Spleen (tissue), 11 donors: ENCODE data around the gene CCDC102A. TPM values are rescaled to one million over a fixed set of nuclear protein-coding genes. Genes with fewer than 3 reads are reported as not detected.

Experiments used
- DNase-seq: peaks from one replicate; pipeline ENCODE4 v3.0.0-alpha.2; 2020
- H3K27ac ChIP-seq, 8 donors: fragments of 200-600 bp; sonication (generic) in 7 of 8; 1 replicate in 4 of 8; 2 replicates in 4 of 8; pipeline versions ENCODE4 v1.5.0 to v1.8.0; 2016 to 2021; ENCODE audit warnings: inconsistent platforms in 4 of 8, mild to moderate bottlenecking in 4 of 8, moderate library complexity in 1 of 8
- H3K27me3 ChIP-seq, 7 donors: fragments of 200-600 bp; sonication (generic) in 6 of 7; replicated peaks in 1 of 7; 1 replicate in 4 of 7; 2 replicates in 3 of 7; pipeline versions ENCODE4 v1.5.0 to v1.8.0; 2016 to 2021; ENCODE audit warnings: inconsistent platforms in 3 of 7, mild to moderate bottlenecking in 1 of 7
- H3K36me3 ChIP-seq, 6 donors: fragments of 200-600 bp; sonication (generic) in 5 of 6; 1 replicate in 4 of 6; 2 replicates in 2 of 6; pipeline versions ENCODE4 v1.5.0 to v1.8.0; 2016 to 2021; ENCODE audit warnings: inconsistent platforms in 2 of 6
- H3K4me1 ChIP-seq, 6 donors: fragments of 200-600 bp; sonication (generic) in 5 of 6; 1 replicate in 3 of 6; 2 replicates in 3 of 6; pipeline versions ENCODE4 v1.5.0 to v1.8.0; 2016 to 2021; ENCODE audit warnings: inconsistent platforms in 3 of 6
- H3K4me3 ChIP-seq, 8 donors: fragments of 200-600 bp; sonication (generic) in 7 of 8; 1 replicate in 4 of 8; 2 replicates in 4 of 8; pipeline versions ENCODE4 v1.5.0 to v1.8.0; 2016 to 2021; ENCODE audit warnings: inconsistent platforms in 4 of 8, mild to moderate bottlenecking in 4 of 8, moderate library complexity in 2 of 8
- H3K9me3 ChIP-seq, 8 donors: fragments of 200-600 bp; sonication (generic) in 7 of 8; 1 replicate in 4 of 8; 2 replicates in 4 of 8; pipeline versions ENCODE4 v1.5.0 to v1.8.0; 2016 to 2021; ENCODE audit warnings: inconsistent platforms in 4 of 8
- CTCF ChIP-seq, 11 experiments: fragments of 200-600 bp in 7 of 11; fragments of 450-650 bp in 4 of 11; sonication (generic) in 4 of 11; IDR thresholded peaks in 8 of 11; conservative IDR thresholded peaks in 3 of 11; 1 replicate in 7 of 11; 2 replicates in 4 of 11; pipeline versions ENCODE4 v1.4.0 to v1.8.0; 2016 to 2021; ENCODE audit warnings: antibody characterized with exemption in 11 of 11, inconsistent platforms in 4 of 11, mild to moderate bottlenecking in 1 of 11
- POLR2A ChIP-seq, 3 donors: fragments of 450-650 bp; IDR thresholded peaks; one replicate each; pipeline ENCODE4 v1.5.1; 2017; ENCODE audit warnings: antibody characterized with exemption in 3 of 3, mild to moderate bottlenecking in 1 of 3
- POLR2AphosphoS5 ChIP-seq, 3 donors: sonication (generic); formaldehyde crosslinking; IDR thresholded peaks; one replicate each; pipeline ENCODE4 v1.5.1; 2017; ENCODE audit warnings: antibody characterized with exemption in 3 of 3
- WGBS, 5 donors: extraction: QIAGEN DNeasy Blood & Tissue Kit in 3 of 5; methylation state at CpG; one replicate each; pipeline versions ENCODE4 v1.1.5 to v1.1.7; 2013 to 2018; 5-methylcytosine and 5-hydroxymethylcytosine counted together
- intact Hi-C: fragments of 100-400 bp; cut with DNase I; formaldehyde crosslinking; loops from one replicate; pipeline ENCODE4 v1.15.0; 2023; ENCODE audit warnings: low total_unique reads
- polyA plus RNA-seq, 3 donors: library from polyadenylated mRNA; stranded (reverse); fragments of 200-250 nt; gene quantifications; one replicate each; pipeline ENCODE4 v1.2.1, GENCODE V29; 2013
- total RNA-seq, 7 donors: library from RNA; depleted of rRNA in 3 of 7; stranded (reverse); fragments of >200 nt in 3 of 7; fragmentation: NEBNext Ultra II Directional in 4 of 7; extraction: Animal tissue kit (Norgen Biotek cat#: 25700) in 4 of 7; gene quantifications; one replicate each; pipeline versions ENCODE4 v1.1.0 to v1.2.1, GENCODE V29; 2016 to 2021
- donor health status: healthy with polysubstance abuse.
- donor health status: DM: no; HTN: no; CAD: no; lungs with moderate emphysema.
- donor health status: DM: no; HTN: no; CAD: no.
- donor health status: Bipolar disorder and iron deficiency.
- donor health status: healthy.
- donor health status: DM: no; HTN: no; CAD: no.
- donor health status: DM: yes; HTN: yes; CAD: no.

Gene CCDC102A
- total and polyA plus RNA-seq, 10 donors: 4.6 to 14.8 (median 7.8) TPM

GRCh38 chr16:57537581-57538234 lies 1.3 kb upstream of the CCDC102A start:
- no peak for TF ChIP-seq POLR2AphosphoS5 (IDR thresholded peaks at IDR 0.05)
- no peak for TF ChIP-seq POLR2A (IDR thresholded peaks at IDR 0.05)
- TF ChIP-seq CTCF (IDR thresholded peaks at IDR 0.05 in 8 of 11, conservative IDR thresholded peaks at IDR 0.05 in 3 of 11): no peak
- intact Hi-C loops: no loop called here
- H3K36me3 ChIP-seq: no peaks in the 10 kb centered on the region
- H3K4me3 ChIP-seq: peak overlapping the region in 6 of 8 donors; percentile 80 to 91 (median 87)
- H3K4me1 ChIP-seq: peaks cover 50 to 100% (median 86%) of the 10 kb centered on the region in 6 donors
- DNase-seq: peak; percentile 10
- peak overlapping the region in 7 of 8 donors; percentile 47 to 96 (median 94) for H3K27ac ChIP-seq
- H3K27me3 ChIP-seq: peaks cover 0 to 27% (median 4%) of the 10 kb centered on the region in 7 donors
- no peaks in the 10 kb centered on the region for H3K9me3 ChIP-seq
- 28 to 41% (median 39%) methylated on average over 10 of the region's 10 CpGs for WGBS, 5 donors

- no peak for DNase-seq
- Histone ChIP-seq H3K27me3 (peaks cover 0 to 27% (median 4%) of the 10 kb centered on the region in 7 donors), H3K27ac (peak overlapping the region; percentile 58 to 96 (median 94)), H3K4me1 (peaks cover 50 to 100% (median 86%) of the 10 kb centered on the region in 6 donors), H3K36me3 (no peaks in the 10 kb centered on the region), H3K4me3 (peak overlapping the region; percentile 64 to 91 (median 86)), H3K9me3 (no peaks in the 10 kb centered on the region)
- TF ChIP-seq POLR2AphosphoS5 (IDR thresholded peaks at IDR 0.05) (no peak), CTCF (IDR thresholded peaks at IDR 0.05 in 8 of 11, conservative IDR thresholded peaks at IDR 0.05 in 3 of 11) (no peak)
- intact Hi-C loops: no loop called here
- WGBS, 5 donors: 8 to 16% (median 15%) methylated on average over 8 of the region's 8 CpGs
Observed at GRCh38 chr16:57537194-57537505, 779 bp upstream of the CCDC102A start.

- Histone ChIP-seq H3K9me3 (no peaks in the 10 kb centered on the region), H3K36me3 (no peaks in the 10 kb centered on the region), H3K27ac (peak overlapping the region; percentile 58 to 96 (median 94)), H3K4me1 (peaks cover 45 to 100% (median 88%) of the 10 kb centered on the region in 6 donors), H3K4me3 (peak overlapping the region; percentile 64 to 91 (median 86)), H3K27me3 (peaks cover 0 to 27% (median 4%) of the 10 kb centered on the region in 7 donors)
- TF ChIP-seq POLR2AphosphoS5 (IDR thresholded peaks at IDR 0.05) (peak; percentile 17 to 60 (median 56)), POLR2A (IDR thresholded peaks at IDR 0.05) (no peak), CTCF (IDR thresholded peaks at IDR 0.05 in 8 of 11, conservative IDR thresholded peaks at IDR 0.05 in 3 of 11) (peak in 9 of 11 experiments; percentile 11 to 56 (median 32))
- 0 to 12% (median 2%) methylated on average over 4 to 50 of the region's 50 CpGs for WGBS, 5 donors
- intact Hi-C loops: no loop called here
- DNase-seq: peak; percentile 96
Observed at GRCh38 chr16:57535680-57536305, 578 bp downstream of the CCDC102A start.
